H1 (cell line): ENCODE data around the gene RPL31. TPM values are rescaled to one million over a fixed set of nuclear protein-coding genes. Genes with fewer than 3 reads are reported as not detected.

Experiments
- CTCF ChIA-PET: fragments of 300-600 bp; sonication (Branson Sonifier 250); formaldehyde crosslinking; loops from one replicate; lab custom pipeline; 2021; ENCODE audit not compliant: partially characterized antibody; lab: Charles Lee
- POLR2A ChIA-PET: fragments of 300-600 bp; sonication (Branson Sonifier 250); formaldehyde crosslinking; loops from one replicate; lab custom pipeline; 2021; ENCODE audit warnings: inconsistent platforms; ENCODE audit not compliant: partially characterized antibody; lab: Charles Lee
- DNase-seq, 2 experiments: peaks; one replicate each; pipeline versions ENCODE4 v3.0.0 to v3.0.0-alpha.2; 2010 to 2022; ENCODE audit warnings: low spot score in 2 of 2, low read depth in 1 of 2, mixed read lengths in 1 of 2
- FAIRE-seq: peaks from 2 replicates; lab custom pipeline; 2011; peaks lifted over from hg19 to GRCh38; lab: Jason Lieb, UNC
- H2AFZ ChIP-seq: 2 replicates; pipeline ENCODE4 v1.8.1; 2012; ENCODE audit warnings: low read length, inconsistent platforms
- H2AK5ac ChIP-seq: 2 replicates; pipeline ENCODE4 v1.6.1; 2013; ENCODE audit warnings: low read depth, low read length
- H2BK120ac ChIP-seq: replicated peaks from 2 replicates; pipeline ENCODE3; 2013; ENCODE audit warnings: low read depth, low read length, inconsistent platforms
- H2BK12ac ChIP-seq: 2 replicates; pipeline ENCODE4 v1.6.1; 2013; ENCODE audit warnings: low read depth, low read length
- H2BK15ac ChIP-seq: 2 replicates; pipeline ENCODE4 v1.6.1; 2013; ENCODE audit warnings: low read length
- H2BK20ac ChIP-seq: 2 replicates; pipeline ENCODE4 v1.6.1; 2013; ENCODE audit warnings: low read length
- H2BK5ac ChIP-seq: 2 replicates; pipeline ENCODE4 v1.6.1; 2013; ENCODE audit warnings: low read depth, low read length
- H3K14ac ChIP-seq: 2 replicates; pipeline ENCODE4 v1.6.1; 2013; ENCODE audit warnings: inconsistent platforms; ENCODE audit not compliant: insufficient read length
- H3K18ac ChIP-seq: 2 replicates; pipeline ENCODE4 v1.6.1; 2013; ENCODE audit warnings: low read length; ENCODE audit errors: extremely low read depth
- H3K23ac ChIP-seq: 2 replicates; pipeline ENCODE4 v1.6.1; 2013; ENCODE audit warnings: inconsistent platforms; ENCODE audit not compliant: insufficient read length
- H3K23me2 ChIP-seq: 2 replicates; pipeline ENCODE4 v1.6.1; 2013; ENCODE audit warnings: low read depth, low read length
- H3K27ac ChIP-seq: 2 replicates; pipeline ENCODE4 v1.6.1; 2011; ENCODE audit warnings: low read depth, low read length, inconsistent platforms
- H3K27me3 ChIP-seq, 4 experiments: replicated peaks in 1 of 4; 1 replicate in 1 of 4; 2 replicates in 3 of 4; pipeline versions ENCODE4 v1.6.1 to v1.8.1; 2011 to 2013; ENCODE audit warnings: low read length in 3 of 4, mild to moderate bottlenecking in 3 of 4, inconsistent platforms in 2 of 4, mixed read lengths in 2 of 4, moderate library complexity in 1 of 4; ENCODE audit not compliant: control insufficient read depth in 3 of 4, insufficient read depth in 3 of 4; ENCODE audit errors: extremely low read depth in 1 of 4
- H3K36me3 ChIP-seq, 4 experiments: 2 replicates each; pipeline versions ENCODE4 v1.6.1 to v1.8.1; 2011 to 2013; ENCODE audit warnings: mild to moderate bottlenecking in 4 of 4, low read length in 3 of 4, moderate library complexity in 2 of 4, control low read depth in 1 of 4, inconsistent platforms in 1 of 4; ENCODE audit not compliant: insufficient read depth in 4 of 4, control insufficient read depth in 2 of 4
- H3K4ac ChIP-seq: replicated peaks from 2 replicates; pipeline ENCODE3; 2013; ENCODE audit warnings: low read length, low read depth, mixed read lengths, inconsistent platforms; ENCODE audit not compliant: insufficient read length
- H3K4me1 ChIP-seq, 4 experiments: replicated peaks in 1 of 4; 1 replicate in 1 of 4; 2 replicates in 3 of 4; pipeline versions ENCODE4 v1.6.1 to v1.8.1; 2011 to 2013; ENCODE audit warnings: low read length in 3 of 4, inconsistent platforms in 2 of 4, mixed read lengths in 1 of 4; ENCODE audit not compliant: insufficient read depth in 4 of 4, control insufficient read depth in 3 of 4
- H3K4me2 ChIP-seq, 2 experiments: 2 replicates each; pipeline versions ENCODE4 v1.6.1 to v1.8.1; 2011 to 2013; ENCODE audit warnings: low read depth in 2 of 2, low read length in 2 of 2, control low read depth in 1 of 2, inconsistent platforms in 1 of 2, mild to moderate bottlenecking in 1 of 2; ENCODE audit not compliant: insufficient read depth in 1 of 2
- H3K4me3 ChIP-seq, 4 experiments: fragments of 200-600, 300-600 bp in 1 of 4; sonication (generic), shearing (Covaris generic), sonication (Bioruptor Twin) in 1 of 4; 2 replicates each; pipeline versions ENCODE4 v1.5.1 to v1.8.1; 2011 to 2016; ENCODE audit warnings: low read length in 4 of 4, low read depth in 3 of 4, control low read depth in 2 of 4, inconsistent platforms in 2 of 4, mild to moderate bottlenecking in 2 of 4, mixed read lengths in 1 of 4, moderate library complexity in 1 of 4; ENCODE audit not compliant: insufficient read depth in 2 of 4; ENCODE audit errors: extremely low read depth in 1 of 4
- H3K56ac ChIP-seq: replicated peaks from 2 replicates; pipeline ENCODE3; 2013; ENCODE audit warnings: low read depth, mild to moderate bottlenecking, mixed read lengths, low read length, inconsistent platforms; ENCODE audit not compliant: insufficient read length
- H3K79me1 ChIP-seq: 2 replicates; pipeline ENCODE4 v1.6.1; 2013; ENCODE audit warnings: low read depth, low read length, control low read depth
- H3K79me2 ChIP-seq, 2 experiments: 2 replicates each; pipeline versions ENCODE4 v1.6.1 to v1.8.1; 2012 to 2013; ENCODE audit warnings: low read length in 2 of 2, mild to moderate bottlenecking in 2 of 2, inconsistent platforms in 1 of 2; ENCODE audit not compliant: insufficient read depth in 2 of 2, control insufficient read depth in 1 of 2
- H3K9ac ChIP-seq, 4 experiments: replicated peaks in 1 of 4; 1 replicate in 1 of 4; 2 replicates in 3 of 4; pipeline versions ENCODE4 v1.6.1 to v1.8.1; 2011 to 2013; ENCODE audit warnings: low read depth in 3 of 4, low read length in 3 of 4, control low read depth in 2 of 4, mild to moderate bottlenecking in 2 of 4, moderate library complexity in 2 of 4, inconsistent platforms in 1 of 4; ENCODE audit errors: extremely low read depth in 1 of 4
- H3K9me3 ChIP-seq, 2 experiments: 2 replicates each; pipeline versions ENCODE4 v1.6.1 to v1.8.1; 2012 to 2013; ENCODE audit warnings: mild to moderate bottlenecking in 2 of 2, moderate library complexity in 2 of 2, control low read depth in 1 of 2, inconsistent platforms in 1 of 2, low read depth in 1 of 2, low read length in 1 of 2, mixed read lengths in 1 of 2; ENCODE audit not compliant: insufficient read depth in 2 of 2
- H4K20me1 ChIP-seq, 2 experiments: replicated peaks in 1 of 2; 2 replicates each; pipeline versions ENCODE3 to v1.8.1; 2011 to 2013; ENCODE audit warnings: inconsistent platforms in 2 of 2, low read length in 2 of 2, mild to moderate bottlenecking in 1 of 2; ENCODE audit not compliant: insufficient read depth in 2 of 2, control insufficient read depth in 1 of 2
- H4K5ac ChIP-seq: 2 replicates; pipeline ENCODE4 v1.6.1; 2013; ENCODE audit warnings: low read length, low read depth, mixed read lengths, inconsistent platforms; ENCODE audit not compliant: insufficient read length
- H4K8ac ChIP-seq: 2 replicates; pipeline ENCODE4 v1.8.0; 2013; ENCODE audit warnings: mild to moderate bottlenecking, moderate library complexity, low read length, inconsistent platforms; ENCODE audit not compliant: insufficient read depth; ENCODE audit errors: extremely low read depth
- H4K91ac ChIP-seq: replicated peaks from 2 replicates; pipeline ENCODE3; 2013; ENCODE audit warnings: low read length, mixed read lengths, inconsistent platforms; ENCODE audit not compliant: insufficient read length
- CEBPB ChIP-seq: IDR thresholded peaks from 2 replicates; pipeline ENCODE4 v1.6.1; 2012; ENCODE audit warnings: low read depth, low read length
- E2F6 ChIP-seq: IDR thresholded peaks from 2 replicates; pipeline ENCODE4 v1.6.1; 2012; ENCODE audit warnings: inconsistent platforms
- EZH2 ChIP-seq: fragments of 200-600 bp; sonication (generic); IDR thresholded peaks from 2 replicates; pipeline ENCODE4 v1.7.1; 2012; ENCODE audit warnings: low read depth, mild to moderate bottlenecking, moderate library complexity, low read length, inconsistent platforms; ENCODE audit not compliant: severe bottlenecking
- GTF2F1 ChIP-seq: IDR thresholded peaks from 2 replicates; pipeline ENCODE4 v1.6.1; 2012; ENCODE audit warnings: low read depth, low read length, improper control_type of control experiment, borderline replicate concordance
- HDAC2 ChIP-seq, 2 experiments: fragments of 300-600 bp in 1 of 2; sonication (generic) in 1 of 2; IDR thresholded peaks; 2 replicates each; pipeline ENCODE4 v1.6.1; 2011 to 2012; ENCODE audit warnings: low read depth in 2 of 2, low read length in 2 of 2, mild to moderate bottlenecking in 2 of 2, moderate library complexity in 2 of 2, borderline replicate concordance in 1 of 2, inconsistent platforms in 1 of 2
- NRF1 ChIP-seq: IDR thresholded peaks from 2 replicates; pipeline ENCODE4 v1.6.1; 2011; ENCODE audit warnings: mild to moderate bottlenecking, low read depth, low read length, improper control_type of control experiment
- RXRA ChIP-seq: IDR thresholded peaks from 2 replicates; pipeline ENCODE4 v1.6.1; 2011; ENCODE audit warnings: low read depth, mild to moderate bottlenecking, low read length, moderate library complexity; ENCODE audit not compliant: insufficient read depth
- SIX5 ChIP-seq: IDR thresholded peaks from 2 replicates; pipeline ENCODE4 v1.6.1; 2011; ENCODE audit warnings: mild to moderate bottlenecking, low read depth, low read length
- SP4 ChIP-seq: IDR thresholded peaks from 2 replicates; pipeline ENCODE4 v1.6.1; 2012; ENCODE audit warnings: low read length, inconsistent platforms
- SRF ChIP-seq: IDR thresholded peaks from 2 replicates; pipeline ENCODE4 v1.6.1; 2011; ENCODE audit warnings: mild to moderate bottlenecking, low read depth, low read length, moderate library complexity
- TAF1 ChIP-seq: IDR thresholded peaks from 2 replicates; pipeline ENCODE4 v1.6.1; 2011; ENCODE audit warnings: mild to moderate bottlenecking, low read depth, low read length
- YY1 ChIP-seq: IDR thresholded peaks from 2 replicates; pipeline ENCODE4 v1.6.1; 2011; ENCODE audit warnings: low read depth, mild to moderate bottlenecking, low read length
- WGBS, 2 experiments: shearing (Covaris generic) in 1 of 2; methylation state at CpG; one replicate each; pipeline versions ENCODE4 v1.1.6 to v1.1.7; 2013 to 2015; ENCODE audit warnings: low lambda C conversion rate in 2 of 2, mixed read lengths in 2 of 2, inconsistent platforms in 1 of 2, low coverage in 1 of 2, missing lambda C conversion rate in 1 of 2; ENCODE audit not compliant: insufficient replicate concordance in 2 of 2, insufficient coverage in 1 of 2, insufficient read length in 1 of 2; ENCODE audit errors: extremely low coverage in 1 of 2, missing lambda C conversion rate in 1 of 2; 5-methylcytosine and 5-hydroxymethylcytosine counted together
- polyA plus RNA-seq, 7 experiments: library from polyadenylated mRNA; depleted of rRNA in 3 of 7; stranded (reverse) in 5 of 7; unstranded in 2 of 7; fragments of >200 nt in 5 of 7; fragments of 200-250 nt in 2 of 7; gene quantifications; 1 replicate in 5 of 7; 2 replicates in 1 of 7; 4 replicates in 1 of 7; pipeline versions ENCODE4 v1.2.1 to v1.2.3, GENCODE V29; 2011 to 2013; ENCODE audit warnings: missing spikeins in 2 of 7, mixed read lengths in 2 of 7
- total RNA-seq: library from RNA; stranded (reverse); fragmentation: NEBNext Ultra II Directional; extraction: Animal tissue kit (Norgen Biotek cat#: 25700); gene quantifications from 2 replicates; pipeline ENCODE4 v1.2.1, GENCODE V29; 2021

Gene RPL31
- total and polyA plus RNA-seq, 2 of the 8 experiments (the other 6 are each of a cell fraction or from before 2014, with no cell fraction given): 1,463 to 1,722 TPM

- no peaks in the 10 kb centered on the region for H3K27me3 ChIP-seq
- no peak overlapping the region for H3K9ac ChIP-seq
These were observed 34.4 kb upstream of the RPL31 start for GRCh38 chr2:100967716-100968115.

More at GRCh38 chr2:100967716-100968115, 34.4 kb upstream of the RPL31 start:
- Histone ChIP-seq H4K91ac (no peak overlapping the region), H3K79me1 (no peaks in the 10 kb centered on the region), H2BK120ac (no peak overlapping the region), H3K4ac (no peak overlapping the region), H2BK15ac (no peak overlapping the region), H3K4me3 (no peak overlapping the region), H2BK5ac (no peak overlapping the region), H2AFZ (no peak overlapping the region), H3K9me3 (no peaks in the 10 kb centered on the region), H3K23ac (no peak overlapping the region), H2AK5ac (no peak overlapping the region), H3K56ac (no peak overlapping the region), H4K5ac (no peak overlapping the region), H4K8ac (no peak overlapping the region), H3K4me1 (no peaks in the 10 kb centered on the region), H3K23me2 (no peaks in the 10 kb centered on the region), H3K18ac (no peak overlapping the region), H3K4me2 (no peak overlapping the region), H4K20me1 (no peaks in the 10 kb centered on the region), H3K27ac (no peak overlapping the region), H2BK12ac (no peak overlapping the region), H3K36me3 (no peaks in the 10 kb centered on the region), H3K79me2 (no peaks in the 10 kb centered on the region), H3K14ac (no peak overlapping the region), H2BK20ac (no peak overlapping the region)
- TF ChIP-seq SRF (no peak), E2F6 (no peak), CEBPB (no peak), SP4 (no peak), RXRA (no peak), TAF1 (no peak), NRF1 (no peak), HDAC2 (IDR thresholded peaks at IDR 0.05; ENCODE audit: borderline replicate concordance in 1 of 2, low read depth in 2 of 2, low read length in 2 of 2) (no peak), YY1 (no peak), GTF2F1 (no peak), SIX5 (no peak), EZH2 (no peak)
- DNase-seq (no peak), FAIRE-seq (no peak)
- ChIA-PET POLR2A (no interaction called here), CTCF (interaction anchor here (0.7 to 1.1 kb wide), 2 partner anchors 292 to 357 kb away, joined by 3 to 7 read pairs; no protein-coding TSS in a partner anchor)
- 93% methylated on average over 7 of the region's 8 CpGs; no CpG with 5 or more reads in 1 of the 2 experiments for WGBS, 2 experiments
